Measurements from ENCODE around the gene NUB1. TPM values are rescaled to one million over a fixed set of nuclear protein-coding genes. Genes with fewer than 3 reads are reported as not detected.

NUB1 gene
- polyA plus RNA-seq, 3 donors = 32.0 to 39.2 (median 37.2) TPM

- peaks cover 52 to 64% of the 10 kb centered on the region in 2 donors for H3K36me3 ChIP-seq (replicated peaks in 1 of 2; ENCODE audit: control insufficient read depth in 1 of 2, insufficient read depth in 2 of 2, low read length in 2 of 2)
- H3K9me3 ChIP-seq (replicated peaks in 1 of 2; ENCODE audit: control insufficient read depth in 1 of 2, insufficient read depth in 1 of 2, low read length in 2 of 2) = peaks cover 0 to 7% of the 10 kb centered on the region in 2 donors
- intact Hi-C loops (cut with micrococcal nuclease) = no loop called here
- H3K27me3 Mint-ChIP-seq (ENCODE audit: low read depth in 3 of 3) = peaks cover 14 to 21% (median 18%) of the 10 kb centered on the region in 3 donors
- no peak overlapping the region for H3K4me3 ChIP-seq (replicated peaks in 1 of 3; ENCODE audit: low read depth in 2 of 3, low read length in 3 of 3)
- no peak overlapping the region for H2AFZ ChIP-seq (ENCODE audit: insufficient read depth, low read depth, low read length, poor library complexity, severe bottlenecking)
- 79% methylated on average over 8 of the region's 12 CpGs for WGBS (ENCODE audit: insufficient coverage)
- no peak overlapping the region for H3K27ac ChIP-seq (ENCODE audit: low read depth in 1 of 2, low read length in 2 of 2)
- H3K27ac Mint-ChIP-seq = no peak overlapping the region
- peaks cover 10% of the 10 kb centered on the region for H3K4me1 Mint-ChIP-seq
- peaks cover 15 to 21% of the 10 kb centered on the region in 2 donors for H3K4me1 ChIP-seq (ENCODE audit: control insufficient read depth in 1 of 2, insufficient read depth in 2 of 2, low read length in 2 of 2)
- no peaks in the 10 kb centered on the region for H3K79me2 ChIP-seq (ENCODE audit: insufficient read depth, low read length)
- H3K4me2 ChIP-seq (replicated peaks; ENCODE audit: extremely low read depth, low read length, poor library complexity, severe bottlenecking) = no peak overlapping the region
- H3K27me3 ChIP-seq (ENCODE audit: control insufficient read depth in 2 of 2, insufficient read depth in 2 of 2, low read length in 2 of 2) = peaks cover 7 to 14% of the 10 kb centered on the region in 2 donors
- no peak for DNase-seq
- peaks cover 0 to 7% (median 2%) of the 10 kb centered on the region in 7 donors for H3K9me3 Mint-ChIP-seq
- H3K36me3 Mint-ChIP-seq = peaks cover 67 to 73% of the 10 kb centered on the region in 2 donors
- H3K9ac ChIP-seq (ENCODE audit: insufficient read depth, low read length, poor library complexity, severe bottlenecking) = no peak overlapping the region
- peaks cover 11% of the 10 kb centered on the region for H4K20me1 ChIP-seq (ENCODE audit: insufficient read depth, low read length)
- no peak overlapping the region for H3K4me3 Mint-ChIP-seq
- TF ChIP-seq, protein P1, sequence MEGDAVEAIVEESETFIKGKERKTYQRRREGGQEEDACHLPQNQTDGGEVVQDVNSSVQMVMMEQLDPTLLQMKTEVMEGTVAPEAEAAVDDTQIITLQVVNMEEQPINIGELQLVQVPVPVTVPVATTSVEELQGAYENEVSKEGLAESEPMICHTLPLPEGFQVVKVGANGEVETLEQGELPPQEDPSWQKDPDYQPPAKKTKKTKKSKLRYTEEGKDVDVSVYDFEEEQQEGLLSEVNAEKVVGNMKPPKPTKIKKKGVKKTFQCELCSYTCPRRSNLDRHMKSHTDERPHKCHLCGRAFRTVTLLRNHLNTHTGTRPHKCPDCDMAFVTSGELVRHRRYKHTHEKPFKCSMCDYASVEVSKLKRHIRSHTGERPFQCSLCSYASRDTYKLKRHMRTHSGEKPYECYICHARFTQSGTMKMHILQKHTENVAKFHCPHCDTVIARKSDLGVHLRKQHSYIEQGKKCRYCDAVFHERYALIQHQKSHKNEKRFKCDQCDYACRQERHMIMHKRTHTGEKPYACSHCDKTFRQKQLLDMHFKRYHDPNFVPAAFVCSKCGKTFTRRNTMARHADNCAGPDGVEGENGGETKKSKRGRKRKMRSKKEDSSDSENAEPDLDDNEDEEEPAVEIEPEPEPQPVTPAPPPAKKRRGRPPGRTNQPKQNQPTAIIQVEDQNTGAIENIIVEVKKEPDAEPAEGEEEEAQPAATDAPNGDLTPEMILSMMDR (IDR thresholded peaks at IDR 0.05) = no peak
Measured at GRCh38 chr7:151377406-151377805, 35.8 kb downstream of the NUB1 start.

DNA sequence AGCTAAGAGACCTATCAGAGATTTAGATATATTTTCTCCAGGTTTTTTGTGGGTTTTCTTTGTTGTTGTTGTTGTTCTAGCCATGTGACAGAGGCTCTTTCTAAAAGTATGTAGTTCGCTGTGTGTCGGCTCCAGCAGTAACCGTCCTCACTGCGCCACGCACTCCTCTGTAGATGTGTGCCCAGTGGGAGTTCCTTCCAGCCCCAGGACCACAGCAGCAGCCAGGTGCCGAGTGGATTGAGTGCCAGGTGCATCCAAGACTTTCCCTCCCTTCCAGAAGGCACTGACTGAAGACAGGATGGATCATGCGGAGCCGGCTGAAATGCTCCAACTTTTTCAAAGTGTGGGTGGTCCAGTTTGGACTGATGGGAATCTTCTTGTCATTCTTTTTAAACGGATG is 36.4 kb downstream of the NUB1 start:
- H3K4me3 Mint-ChIP-seq = no peak overlapping the region
- H3K9me3 Mint-ChIP-seq = peaks cover 0 to 12% (median 2%) of the 10 kb centered on the region in 7 donors
- H4K20me1 ChIP-seq (ENCODE audit: insufficient read depth, low read length) = peaks cover 5% of the 10 kb centered on the region
- peaks cover 15 to 22% of the 10 kb centered on the region in 2 donors for H3K4me1 ChIP-seq (ENCODE audit: control insufficient read depth in 1 of 2, insufficient read depth in 2 of 2, low read length in 2 of 2)
- H3K36me3 Mint-ChIP-seq = peaks cover 61 to 67% of the 10 kb centered on the region in 2 donors
- H3K4me3 ChIP-seq (replicated peaks in 1 of 3; ENCODE audit: low read depth in 2 of 3, low read length in 3 of 3) = no peak overlapping the region
- H3K27ac ChIP-seq (ENCODE audit: low read depth in 1 of 2, low read length in 2 of 2) = no peak overlapping the region
- no peak overlapping the region for H2AFZ ChIP-seq (ENCODE audit: insufficient read depth, low read depth, low read length, poor library complexity, severe bottlenecking)
- TF ChIP-seq, protein P1 (IDR thresholded peaks at IDR 0.05) = no peak
- H3K27me3 Mint-ChIP-seq (ENCODE audit: low read depth in 3 of 3) = peaks cover 20 to 27% (median 25%) of the 10 kb centered on the region in 3 donors
- H3K27ac Mint-ChIP-seq = no peak overlapping the region
- WGBS (ENCODE audit: insufficient coverage) = 100% methylated on average over 5 of the region's 9 CpGs
- no peaks in the 10 kb centered on the region for H3K79me2 ChIP-seq (ENCODE audit: insufficient read depth, low read length)
- peaks cover 0 to 9% of the 10 kb centered on the region in 2 donors for H3K9me3 ChIP-seq (replicated peaks in 1 of 2; ENCODE audit: control insufficient read depth in 1 of 2, insufficient read depth in 1 of 2, low read length in 2 of 2)
- intact Hi-C loops (cut with micrococcal nuclease) = no loop called here
- H3K4me2 ChIP-seq (replicated peaks; ENCODE audit: extremely low read depth, low read length, poor library complexity, severe bottlenecking) = no peak overlapping the region
- H3K36me3 ChIP-seq (replicated peaks in 1 of 2; ENCODE audit: control insufficient read depth in 1 of 2, insufficient read depth in 2 of 2, low read length in 2 of 2) = peaks cover 46 to 58% of the 10 kb centered on the region in 2 donors
- H3K9ac ChIP-seq (ENCODE audit: insufficient read depth, low read length, poor library complexity, severe bottlenecking) = no peak overlapping the region
- peaks cover 12 to 20% of the 10 kb centered on the region in 2 donors for H3K27me3 ChIP-seq (ENCODE audit: control insufficient read depth in 2 of 2, insufficient read depth in 2 of 2, low read length in 2 of 2)
- peaks cover 11% of the 10 kb centered on the region for H3K4me1 Mint-ChIP-seq
- DNase-seq = no peak

Measured in CD14-positive monocyte (primary cell).